ENCODE results near the gene HOOK2. TPM values are rescaled to one million over a fixed set of nuclear protein-coding genes. Genes with fewer than 3 reads are reported as not detected.

The HOOK2 gene
- total and polyA plus RNA-seq, 2 of the 13 experiments (the other 11 are each of a cell fraction or from before 2014, with no cell fraction given), result 9.2 to 12.9 TPM

GRCh38 chr19:12806242-12807081 lies 31.1 kb upstream of the HOOK2 start, which contains the start of gene RNASEH2A (continued):
- TF ChIP-seq PAXIP1 (CRISPR knock-in tag; conservative IDR thresholded peaks at IDR 0.05) (peak; percentile 28; the same call in 1 of the 2 replicates), CC2D1A (CRISPR knock-in tag; IDR thresholded peaks at IDR 0.05) (no peak), ZFP36 (IDR thresholded peaks at IDR 0.05; ENCODE audit: borderline replicate concordance, low read depth, low read length, partially characterized antibody) (no peak), ZFY (CRISPR knock-in tag; IDR thresholded peaks at IDR 0.05) (peak; percentile 94), MEIS2 (CRISPR knock-in tag; IDR thresholded peaks at IDR 0.05) (peak; percentile 43; the same call in 1 of the 2 replicates), PHF21A (CRISPR knock-in tag; IDR thresholded peaks at IDR 0.05) (0 out of 2 replicates have a peak, but pooled peaks have one; percentile 14), MYC (CRISPR knock-in tag; IDR thresholded peaks at IDR 0.05; ENCODE audit: borderline replicate concordance) (peak; percentile 69; the same call in 1 of the 2 replicates)
- TF ChIP-seq, protein P1, sequence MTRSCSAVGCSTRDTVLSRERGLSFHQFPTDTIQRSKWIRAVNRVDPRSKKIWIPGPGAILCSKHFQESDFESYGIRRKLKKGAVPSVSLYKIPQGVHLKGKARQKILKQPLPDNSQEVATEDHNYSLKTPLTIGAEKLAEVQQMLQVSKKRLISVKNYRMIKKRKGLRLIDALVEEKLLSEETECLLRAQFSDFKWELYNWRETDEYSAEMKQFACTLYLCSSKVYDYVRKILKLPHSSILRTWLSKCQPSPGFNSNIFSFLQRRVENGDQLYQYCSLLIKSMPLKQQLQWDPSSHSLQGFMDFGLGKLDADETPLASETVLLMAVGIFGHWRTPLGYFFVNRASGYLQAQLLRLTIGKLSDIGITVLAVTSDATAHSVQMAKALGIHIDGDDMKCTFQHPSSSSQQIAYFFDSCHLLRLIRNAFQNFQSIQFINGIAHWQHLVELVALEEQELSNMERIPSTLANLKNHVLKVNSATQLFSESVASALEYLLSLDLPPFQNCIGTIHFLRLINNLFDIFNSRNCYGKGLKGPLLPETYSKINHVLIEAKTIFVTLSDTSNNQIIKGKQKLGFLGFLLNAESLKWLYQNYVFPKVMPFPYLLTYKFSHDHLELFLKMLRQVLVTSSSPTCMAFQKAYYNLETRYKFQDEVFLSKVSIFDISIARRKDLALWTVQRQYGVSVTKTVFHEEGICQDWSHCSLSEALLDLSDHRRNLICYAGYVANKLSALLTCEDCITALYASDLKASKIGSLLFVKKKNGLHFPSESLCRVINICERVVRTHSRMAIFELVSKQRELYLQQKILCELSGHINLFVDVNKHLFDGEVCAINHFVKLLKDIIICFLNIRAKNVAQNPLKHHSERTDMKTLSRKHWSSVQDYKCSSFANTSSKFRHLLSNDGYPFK (CRISPR knock-in tag; IDR thresholded peaks at IDR 0.05; ENCODE audit: borderline replicate concordance), result peak; percentile 85; the same call in 1 of the 2 replicates
- TF ChIP-seq, protein P2, sequence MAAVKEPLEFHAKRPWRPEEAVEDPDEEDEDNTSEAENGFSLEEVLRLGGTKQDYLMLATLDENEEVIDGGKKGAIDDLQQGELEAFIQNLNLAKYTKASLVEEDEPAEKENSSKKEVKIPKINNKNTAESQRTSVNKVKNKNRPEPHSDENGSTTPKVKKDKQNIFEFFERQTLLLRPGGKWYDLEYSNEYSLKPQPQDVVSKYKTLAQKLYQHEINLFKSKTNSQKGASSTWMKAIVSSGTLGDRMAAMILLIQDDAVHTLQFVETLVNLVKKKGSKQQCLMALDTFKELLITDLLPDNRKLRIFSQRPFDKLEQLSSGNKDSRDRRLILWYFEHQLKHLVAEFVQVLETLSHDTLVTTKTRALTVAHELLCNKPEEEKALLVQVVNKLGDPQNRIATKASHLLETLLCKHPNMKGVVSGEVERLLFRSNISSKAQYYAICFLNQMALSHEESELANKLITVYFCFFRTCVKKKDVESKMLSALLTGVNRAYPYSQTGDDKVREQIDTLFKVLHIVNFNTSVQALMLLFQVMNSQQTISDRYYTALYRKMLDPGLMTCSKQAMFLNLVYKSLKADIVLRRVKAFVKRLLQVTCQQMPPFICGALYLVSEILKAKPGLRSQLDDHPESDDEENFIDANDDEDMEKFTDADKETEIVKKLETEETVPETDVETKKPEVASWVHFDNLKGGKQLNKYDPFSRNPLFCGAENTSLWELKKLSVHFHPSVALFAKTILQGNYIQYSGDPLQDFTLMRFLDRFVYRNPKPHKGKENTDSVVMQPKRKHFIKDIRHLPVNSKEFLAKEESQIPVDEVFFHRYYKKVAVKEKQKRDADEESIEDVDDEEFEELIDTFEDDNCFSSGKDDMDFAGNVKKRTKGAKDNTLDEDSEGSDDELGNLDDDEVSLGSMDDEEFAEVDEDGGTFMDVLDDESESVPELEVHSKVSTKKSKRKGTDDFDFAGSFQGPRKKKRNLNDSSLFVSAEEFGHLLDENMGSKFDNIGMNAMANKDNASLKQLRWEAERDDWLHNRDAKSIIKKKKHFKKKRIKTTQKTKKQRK (IDR thresholded peaks at IDR 0.05; ENCODE audit: low read length), result no peak
- TF ChIP-seq, protein P3, sequence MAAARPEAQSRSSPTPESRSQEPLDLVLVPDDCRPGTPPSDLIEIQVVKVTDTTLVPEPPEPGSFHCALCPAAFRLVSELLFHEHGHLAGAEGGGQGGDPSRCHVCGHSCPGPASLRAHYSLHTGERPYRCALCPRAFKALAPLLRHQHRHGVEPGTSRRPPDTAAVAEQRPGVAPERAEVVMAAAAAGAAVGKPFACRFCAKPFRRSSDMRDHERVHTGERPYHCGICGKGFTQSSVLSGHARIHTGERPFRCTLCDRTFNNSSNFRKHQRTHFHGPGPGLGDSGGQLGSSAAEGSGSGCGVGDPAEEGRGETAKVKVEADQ (CRISPR knock-in tag; IDR thresholded peaks at IDR 0.05; ENCODE audit: borderline replicate concordance), result peak; percentile 97

Measured in HepG2 (cell line).